H1 (cell line): Measurements from ENCODE around the gene SPDEF. TPM values are rescaled to one million over a fixed set of nuclear protein-coding genes. Genes with fewer than 3 reads are reported as not detected.

ENCODE experiments used
- CEBPB ChIP-seq: IDR thresholded peaks from 2 replicates; pipeline ENCODE4 v1.6.1; 2012; ENCODE audit warnings: low read depth, low read length
- NRF1 ChIP-seq: IDR thresholded peaks from 2 replicates; pipeline ENCODE4 v1.6.1; 2011; ENCODE audit warnings: mild to moderate bottlenecking, low read depth, low read length, improper control_type of control experiment
- ZNF274 ChIP-seq: IDR thresholded peaks from 2 replicates; pipeline ENCODE4 v1.7.0; 2012; ENCODE audit warnings: low read length, borderline replicate concordance; ENCODE audit errors: extremely low read depth
- polyA plus RNA-seq, 7 experiments: library from polyadenylated mRNA; depleted of rRNA in 3 of 7; stranded (reverse) in 5 of 7; unstranded in 2 of 7; fragments of >200 nt in 5 of 7; fragments of 200-250 nt in 2 of 7; gene quantifications; 1 replicate in 5 of 7; 2 replicates in 1 of 7; 4 replicates in 1 of 7; pipeline versions ENCODE4 v1.2.1 to v1.2.3, GENCODE V29; 2011 to 2013; ENCODE audit warnings: missing spikeins in 2 of 7, mixed read lengths in 2 of 7
- total RNA-seq: library from RNA; stranded (reverse); fragmentation: NEBNext Ultra II Directional; extraction: Animal tissue kit (Norgen Biotek cat#: 25700); gene quantifications from 2 replicates; pipeline ENCODE4 v1.2.1, GENCODE V29; 2021

The SPDEF gene
- total and polyA plus RNA-seq, 2 of the 8 experiments (the other 6 are each of a cell fraction or from before 2014, with no cell fraction given) = 0.15 to 0.30 TPM

DNA sequence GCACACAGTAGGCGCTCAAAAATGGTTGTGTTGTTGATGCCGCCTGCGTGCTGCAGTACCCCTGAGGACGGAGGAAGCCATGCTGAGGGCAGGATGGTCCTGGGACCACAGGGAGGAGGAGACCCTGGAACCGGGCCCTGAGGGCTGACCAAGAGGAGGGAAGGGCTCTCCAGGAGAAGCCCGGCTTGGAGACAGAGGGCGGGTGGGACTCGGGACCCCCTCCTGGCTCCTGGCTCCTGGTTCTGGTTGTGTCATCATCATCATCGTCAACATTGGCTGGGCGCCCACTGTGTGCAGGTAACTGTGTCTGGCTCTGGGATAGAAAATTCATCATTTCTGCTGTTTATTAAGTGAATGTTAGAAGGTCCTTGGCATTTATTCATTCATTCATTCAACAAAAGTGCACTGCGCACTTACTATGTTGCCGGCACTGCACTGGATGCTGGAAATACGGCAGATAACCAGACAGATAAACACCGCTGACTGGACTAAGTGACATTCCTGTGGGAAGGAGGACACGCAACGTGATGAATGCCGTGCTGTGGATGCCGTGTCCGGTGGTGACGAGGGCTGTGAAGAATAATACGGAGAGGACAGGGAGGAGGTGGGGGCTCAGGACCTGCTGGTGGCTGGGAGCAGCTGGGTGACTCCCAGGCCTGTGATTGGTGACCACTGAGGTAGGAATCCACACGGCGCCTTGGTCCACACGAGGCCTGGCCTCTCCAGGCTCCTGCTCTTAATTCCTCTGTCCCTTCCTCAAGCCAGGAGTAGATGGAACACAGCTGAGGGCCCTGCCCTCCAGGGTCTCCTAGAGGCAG lies 35.3 kb downstream of the SPDEF start (continued):
- TF ChIP-seq NRF1 (no peak), ZNF274 (no peak), CEBPB (no peak)
